DND-41 (cell line): ENCODE results near the gene SPRR2A.

Source experiments
- EZH2 ChIP-seq: IDR thresholded peaks from 3 replicates; pipeline ENCODE4 v1.6.1; 2012; ENCODE audit warnings: borderline replicate concordance, low read depth, mild to moderate bottlenecking, moderate library complexity, low read length, inconsistent platforms; ENCODE audit not compliant: severe bottlenecking
- TF ChIP-seq, protein P1 (sequence below): IDR thresholded peaks from 2 replicates; pipeline ENCODE4 v1.5.1; 2012; ENCODE audit warnings: borderline replicate concordance, low read length, moderate library complexity, mild to moderate bottlenecking; ENCODE audit not compliant: poor library complexity, severe bottlenecking; ENCODE audit errors: extremely low read depth

- TF ChIP-seq EZH2 = no peak
- TF ChIP-seq, protein P1, sequence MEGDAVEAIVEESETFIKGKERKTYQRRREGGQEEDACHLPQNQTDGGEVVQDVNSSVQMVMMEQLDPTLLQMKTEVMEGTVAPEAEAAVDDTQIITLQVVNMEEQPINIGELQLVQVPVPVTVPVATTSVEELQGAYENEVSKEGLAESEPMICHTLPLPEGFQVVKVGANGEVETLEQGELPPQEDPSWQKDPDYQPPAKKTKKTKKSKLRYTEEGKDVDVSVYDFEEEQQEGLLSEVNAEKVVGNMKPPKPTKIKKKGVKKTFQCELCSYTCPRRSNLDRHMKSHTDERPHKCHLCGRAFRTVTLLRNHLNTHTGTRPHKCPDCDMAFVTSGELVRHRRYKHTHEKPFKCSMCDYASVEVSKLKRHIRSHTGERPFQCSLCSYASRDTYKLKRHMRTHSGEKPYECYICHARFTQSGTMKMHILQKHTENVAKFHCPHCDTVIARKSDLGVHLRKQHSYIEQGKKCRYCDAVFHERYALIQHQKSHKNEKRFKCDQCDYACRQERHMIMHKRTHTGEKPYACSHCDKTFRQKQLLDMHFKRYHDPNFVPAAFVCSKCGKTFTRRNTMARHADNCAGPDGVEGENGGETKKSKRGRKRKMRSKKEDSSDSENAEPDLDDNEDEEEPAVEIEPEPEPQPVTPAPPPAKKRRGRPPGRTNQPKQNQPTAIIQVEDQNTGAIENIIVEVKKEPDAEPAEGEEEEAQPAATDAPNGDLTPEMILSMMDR = no peak
These were observed 31.5 kb downstream of the SPRR2A start for GRCh38 chr1:153025797-153026196.
